Heart left ventricle (tissue), 16 donors: Measurements from ENCODE around the gene ARHGAP10. TPM values are rescaled to one million over a fixed set of nuclear protein-coding genes. Genes with fewer than 3 reads are reported as not detected.

Experiments used
- ATAC-seq, 4 donors: fragments of 200-7000 bp; cut with Tn5 transposase; one replicate each; pipeline ENCODE4 v1.9.1; 2020 to 2022; ENCODE audit warnings: moderate library complexity in 4 of 4, mild to moderate bottlenecking in 3 of 4, moderate number of reproducible peaks in 1 of 4
- DNase-seq, 5 donors: peaks; one replicate each; pipeline ENCODE4 v3.0.0-alpha.2; 2020
- H3K27ac ChIP-seq, 12 donors: fragments of 200-600 bp; sonication (generic) in 4 of 12; one replicate each; pipeline versions ENCODE4 v1.5.0 to v1.8.0; 2016 to 2022; ENCODE audit warnings: mild to moderate bottlenecking in 2 of 12
- H3K27me3 ChIP-seq, 9 donors: fragments of 200-600 bp; sonication (generic) in 2 of 9; one replicate each; pipeline versions ENCODE4 v1.5.1 to v1.8.0; 2016 to 2022; ENCODE audit warnings: mild to moderate bottlenecking in 3 of 9
- H3K36me3 ChIP-seq, 9 donors: fragments of 200-600 bp; sonication (generic) in 2 of 9; one replicate each; pipeline versions ENCODE4 v1.5.0 to v1.8.0; 2018 to 2022; ENCODE audit warnings: mild to moderate bottlenecking in 2 of 9
- H3K4me1 ChIP-seq, 12 donors: fragments of 200-600 bp; sonication (generic) in 4 of 12; one replicate each; pipeline versions ENCODE4 v1.5.0 to v1.8.0; 2016 to 2022; ENCODE audit warnings: mild to moderate bottlenecking in 3 of 12
- H3K4me3 ChIP-seq, 12 donors: fragments of 200-600 bp; sonication (generic) in 4 of 12; one replicate each; pipeline versions ENCODE4 v1.5.0 to v1.8.0; 2017 to 2022; ENCODE audit warnings: mild to moderate bottlenecking in 9 of 12, moderate library complexity in 4 of 12
- H3K9me3 ChIP-seq, 12 donors: fragments of 200-600 bp; sonication (generic) in 4 of 12; one replicate each; pipeline versions ENCODE4 v1.5.0 to v1.8.0; 2016 to 2022; ENCODE audit warnings: mild to moderate bottlenecking in 1 of 12
- POLR2A ChIP-seq, 2 donors: fragments of 450-650 bp; IDR thresholded peaks; one replicate each; pipeline ENCODE4 v1.6.1; 2017; ENCODE audit warnings: antibody characterized with exemption in 2 of 2, mild to moderate bottlenecking in 2 of 2, moderate library complexity in 2 of 2
- WGBS, 4 donors: extraction: QIAGEN DNeasy Blood & Tissue Kit in 2 of 4; methylation state at CpG; one replicate each; pipeline versions ENCODE4 v1.1.5 to v1.1.7; 2013 to 2018; 5-methylcytosine and 5-hydroxymethylcytosine counted together
- intact Hi-C, 10 donors: fragments of 100-400 bp; cut with DNase I; formaldehyde crosslinking; loops; one replicate each; pipeline versions ENCODE4 v1.11.1 to v1.14.2; 2022
- polyA plus RNA-seq, 2 donors: library from polyadenylated mRNA; stranded (reverse); fragments of 200-250 nt; gene quantifications; one replicate each; pipeline ENCODE4 v1.2.3, GENCODE V29; 2013
- total RNA-seq, 9 donors: library from RNA; depleted of rRNA in 2 of 9; stranded (reverse); fragments of >200 nt in 2 of 9; fragmentation: NEBNext Ultra II Directional in 3 of 9; extraction: Animal tissue kit (Norgen Biotek cat#: 25700) in 3 of 9; gene quantifications; one replicate each; pipeline versions ENCODE4 v1.1.0 to v1.2.4, GENCODE V29; 2016 to 2023
- TF ChIP-seq, protein P1 (sequence below), 12 donors: fragments of 200-600 bp; sonication (generic) in 4 of 12; IDR thresholded peaks; one replicate each; pipeline versions ENCODE4 v1.5.0 to v1.8.0; 2018 to 2022; ENCODE audit warnings: antibody characterized with exemption in 12 of 12, mild to moderate bottlenecking in 5 of 12
- donor health status: ischemic (EF 13 %, LVEDD 7.1; RV severe dilation, severe dysfunction).
- donor health status: healthy with polysubstance abuse.
- donor health status: DM: no; HTN: yes; CAD: no.
- donor health status: DM: no; HTN: no; CAD: no.
- donor health status: ischemic (EF 25% LVEDD 6.9; RV normal size, moderate dysfunction).
- donor health status: ischemic (EF 25% LVEDD 5.7; RV mildly dilated, moderate dysfunction).
- donor health status: healthy.
- donor health status: DM: yes; HTN: yes; CAD: no.
- donor health status: ischemic (EF 35%, LVEDD 5.7; RV mildly dilated, moderate dysfunction).
- donor health status: nonischemic (EF 11% LVEDD 7.7; RV severe dilation, severe dysfunction).
- donor health status: DM: yes; HTN: yes; CAD: no.
- donor health status: PGD.
- donor health status: ischemic (EF 29% LVEDD 5.4; RV normal size, mild dysfunction).
- donor health status: nonischemic (EF 23%, LVEDD 6.1; RV moderate dilation, normal function).

The ARHGAP10 gene
- total and polyA plus RNA-seq, 11 donors, result 30.6 to 73.7 (median 51.7) TPM

DNA sequence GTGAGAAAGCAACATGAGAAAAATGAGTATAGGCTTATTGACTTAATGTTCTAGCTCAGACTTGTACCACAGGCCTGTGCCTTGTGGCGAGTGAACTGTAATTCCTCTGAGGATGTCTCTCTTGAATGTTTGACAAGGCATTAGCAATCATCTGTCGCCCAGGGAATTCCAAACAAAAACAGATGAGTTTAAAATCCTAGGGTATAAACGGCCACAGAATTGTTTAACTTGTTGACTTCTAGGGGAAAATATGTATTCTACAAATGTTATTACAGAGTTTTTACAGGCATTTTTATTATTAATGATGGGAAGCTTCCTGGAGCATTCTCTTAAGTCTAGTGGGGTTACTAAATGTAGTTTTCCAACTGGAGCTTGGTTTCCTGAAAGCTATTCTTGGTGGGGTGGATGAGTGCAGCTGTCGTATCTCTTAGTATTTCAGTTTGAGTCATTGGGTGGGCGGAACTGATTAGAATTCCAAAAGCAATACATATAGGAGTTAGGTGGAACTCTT lies 40.6 kb downstream of the ARHGAP10 start:
- Histone ChIP-seq H3K4me3 (peak overlapping the region in 1 of 12 donors; percentile 7), H3K9me3 (no peaks in the 10 kb centered on the region), H3K36me3 (peaks cover 0 to 8% (median 0%) of the 10 kb centered on the region in 9 donors), H3K4me1 (peaks cover 12 to 87% (median 58%) of the 10 kb centered on the region in 12 donors), H3K27ac (peak overlapping the region; percentile 9 to 85 (median 72)), H3K27me3 (no peaks in the 10 kb centered on the region)
- peak; percentile 27 to 70 (median 50) for ATAC-seq
- intact Hi-C loops, result loop anchor here in 4 of 10 donors (5.0 to 10.0 kb wide), 2 partner anchors 40 to 62 kb away; partner anchors contain the start of gene ARHGAP10 (in 3 of the 4)
- 8 to 23% (median 14%) methylated on average over 5 of the region's 5 CpGs for WGBS, 4 donors
- TF ChIP-seq, protein P1, sequence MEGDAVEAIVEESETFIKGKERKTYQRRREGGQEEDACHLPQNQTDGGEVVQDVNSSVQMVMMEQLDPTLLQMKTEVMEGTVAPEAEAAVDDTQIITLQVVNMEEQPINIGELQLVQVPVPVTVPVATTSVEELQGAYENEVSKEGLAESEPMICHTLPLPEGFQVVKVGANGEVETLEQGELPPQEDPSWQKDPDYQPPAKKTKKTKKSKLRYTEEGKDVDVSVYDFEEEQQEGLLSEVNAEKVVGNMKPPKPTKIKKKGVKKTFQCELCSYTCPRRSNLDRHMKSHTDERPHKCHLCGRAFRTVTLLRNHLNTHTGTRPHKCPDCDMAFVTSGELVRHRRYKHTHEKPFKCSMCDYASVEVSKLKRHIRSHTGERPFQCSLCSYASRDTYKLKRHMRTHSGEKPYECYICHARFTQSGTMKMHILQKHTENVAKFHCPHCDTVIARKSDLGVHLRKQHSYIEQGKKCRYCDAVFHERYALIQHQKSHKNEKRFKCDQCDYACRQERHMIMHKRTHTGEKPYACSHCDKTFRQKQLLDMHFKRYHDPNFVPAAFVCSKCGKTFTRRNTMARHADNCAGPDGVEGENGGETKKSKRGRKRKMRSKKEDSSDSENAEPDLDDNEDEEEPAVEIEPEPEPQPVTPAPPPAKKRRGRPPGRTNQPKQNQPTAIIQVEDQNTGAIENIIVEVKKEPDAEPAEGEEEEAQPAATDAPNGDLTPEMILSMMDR (IDR thresholded peaks at IDR 0.05), result no peak
- no peak for TF ChIP-seq POLR2A (IDR thresholded peaks at IDR 0.05)
- DNase-seq, result no peak

GRCh38 chr4:147773261-147774184 lies 41.6 kb downstream of the ARHGAP10 start:
- WGBS, 4 donors, result 31 to 49% (median 37%) methylated on average over 3 of the region's 3 CpGs
- intact Hi-C loops, result loop anchor here in 4 of 10 donors (5.0 to 10.0 kb wide), 2 partner anchors 41 to 61 kb away; partner anchors contain the start of gene ARHGAP10 (in 3 of the 4)
- Histone ChIP-seq H3K27ac (peak overlapping the region; percentile 9 to 85 (median 72)), H3K4me1 (peaks cover 8 to 92% (median 60%) of the 10 kb centered on the region in 12 donors), H3K27me3 (no peaks in the 10 kb centered on the region), H3K9me3 (no peaks in the 10 kb centered on the region), H3K36me3 (peaks cover 0 to 8% (median 0%) of the 10 kb centered on the region in 9 donors), H3K4me3 (no peak overlapping the region)
- DNase-seq (no peak), ATAC-seq (no peak)
- TF ChIP-seq POLR2A (IDR thresholded peaks at IDR 0.05), result no peak
- TF ChIP-seq, protein P1 (IDR thresholded peaks at IDR 0.05), result no peak

DNA sequence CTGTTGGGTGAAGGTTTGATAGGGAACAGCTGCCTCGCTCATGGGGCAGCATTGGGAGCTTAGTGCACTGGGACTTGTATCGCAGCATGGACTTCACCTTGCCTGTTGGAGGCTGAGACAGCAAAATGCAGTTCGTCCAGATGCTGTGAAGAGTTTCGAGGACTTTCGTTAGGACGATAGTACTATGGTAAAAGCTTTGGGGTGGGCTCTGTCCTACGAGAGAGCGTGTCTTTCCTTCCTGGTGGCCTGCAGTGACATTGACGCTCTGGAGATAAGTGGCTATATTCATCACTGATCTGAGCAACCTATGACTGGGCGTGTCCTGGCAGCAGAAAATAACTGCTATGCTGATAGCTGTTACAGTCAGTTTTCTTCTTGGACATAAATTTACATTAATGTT lies 44.8 kb downstream of the ARHGAP10 start:
- H3K27me3 ChIP-seq, result no peaks in the 10 kb centered on the region
- ATAC-seq, result peak in 3 of 4 donors; percentile 24 to 50 (median 49)
- intact Hi-C loops, result loop anchor here in 2 of 10 donors (5.0 to 10.0 kb wide), 2 partner anchors 41 to 58 kb away; no protein-coding TSS in a partner anchor
- no peaks in the 10 kb centered on the region for H3K9me3 ChIP-seq
- H3K4me3 ChIP-seq, result peak overlapping the region in 1 of 12 donors; percentile 2
- no peak for DNase-seq
- H3K36me3 ChIP-seq, result no peaks in the 10 kb centered on the region
- peaks cover 5 to 87% (median 74%) of the 10 kb centered on the region in 12 donors for H3K4me1 ChIP-seq
- WGBS, 4 donors, result 42 to 65% (median 63%) methylated on average over 9 to 10 of the region's 10 CpGs
- TF ChIP-seq, protein P1 (IDR thresholded peaks at IDR 0.05), result no peak
- no peak for TF ChIP-seq POLR2A (IDR thresholded peaks at IDR 0.05)
- H3K27ac ChIP-seq, result peak overlapping the region in 11 of 12 donors; percentile 52 to 74 (median 63)
